HG02798 (cell line): ENCODE results near the gene CARMIL3.

ENCODE experiments used
- ATAC-seq: cut with Tn5 transposase; IDR thresholded peaks from one replicate; pipeline ENCODE4 v1.9.1; 2021; ENCODE audit warnings: mild to moderate bottlenecking; ENCODE audit not compliant: unreplicated experiment, poor library complexity

The CARMIL3 gene

DNA sequence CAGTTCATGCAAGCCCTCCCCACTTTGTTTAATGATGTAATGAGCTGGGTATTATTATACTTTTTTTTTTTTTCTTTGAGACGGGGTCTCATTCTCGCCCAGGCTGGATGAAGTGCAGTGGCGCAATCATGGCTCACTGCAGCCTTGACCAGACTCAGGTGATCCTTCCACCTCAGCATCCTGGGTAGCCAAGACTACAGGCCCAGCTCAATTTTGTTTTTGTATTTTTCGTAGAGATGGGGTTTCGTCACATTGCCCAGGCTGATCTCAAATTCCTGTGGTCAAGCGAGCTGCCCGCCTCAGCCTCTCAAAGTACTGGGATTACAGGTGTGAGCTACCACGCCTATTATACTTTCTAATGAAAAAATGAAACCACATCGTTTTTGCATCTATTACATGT is 58.3 kb downstream of the CARMIL3 start:
- no peak for ATAC-seq

DNA sequence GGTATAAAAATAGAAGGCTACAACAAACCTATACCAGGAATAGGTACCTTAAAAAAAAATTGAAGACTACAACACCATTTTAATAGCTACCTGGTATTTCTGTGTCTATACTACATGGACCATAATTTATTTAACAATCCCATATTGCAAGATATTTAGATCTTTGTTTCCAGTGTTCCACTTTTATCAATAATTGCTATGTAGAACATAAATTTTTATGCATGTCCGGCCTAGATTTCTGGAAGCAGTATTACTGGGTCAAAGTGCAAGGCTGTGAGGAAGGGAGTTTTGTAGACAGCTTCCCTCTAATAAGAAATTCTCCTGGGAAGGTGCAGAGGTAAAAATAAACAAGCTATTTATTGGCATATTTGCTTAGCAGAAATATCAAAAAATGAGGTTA is 58.7 kb downstream of the CARMIL3 start:
- no peak for ATAC-seq

DNA sequence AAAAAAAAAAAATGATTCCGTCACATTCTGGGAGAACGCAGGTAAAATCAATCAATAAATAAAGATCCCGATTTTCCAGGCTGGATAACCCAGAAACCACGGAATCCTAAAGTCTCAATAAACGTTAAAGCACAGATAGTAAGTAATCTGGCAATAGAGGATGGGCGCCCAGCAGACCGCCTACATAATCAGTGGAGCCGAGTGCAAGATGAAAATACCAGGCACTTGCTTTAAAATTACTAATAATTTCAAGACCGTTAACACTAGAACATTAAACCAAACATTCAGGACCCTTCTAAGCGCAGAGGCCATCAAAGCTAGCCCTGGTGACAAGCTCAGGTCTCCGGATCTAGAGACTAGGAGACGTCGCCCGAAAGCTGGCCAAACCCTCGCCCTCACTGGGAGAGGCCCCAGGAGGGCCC is 61.6 kb downstream of the CARMIL3 start:
- no peak for ATAC-seq

DNA sequence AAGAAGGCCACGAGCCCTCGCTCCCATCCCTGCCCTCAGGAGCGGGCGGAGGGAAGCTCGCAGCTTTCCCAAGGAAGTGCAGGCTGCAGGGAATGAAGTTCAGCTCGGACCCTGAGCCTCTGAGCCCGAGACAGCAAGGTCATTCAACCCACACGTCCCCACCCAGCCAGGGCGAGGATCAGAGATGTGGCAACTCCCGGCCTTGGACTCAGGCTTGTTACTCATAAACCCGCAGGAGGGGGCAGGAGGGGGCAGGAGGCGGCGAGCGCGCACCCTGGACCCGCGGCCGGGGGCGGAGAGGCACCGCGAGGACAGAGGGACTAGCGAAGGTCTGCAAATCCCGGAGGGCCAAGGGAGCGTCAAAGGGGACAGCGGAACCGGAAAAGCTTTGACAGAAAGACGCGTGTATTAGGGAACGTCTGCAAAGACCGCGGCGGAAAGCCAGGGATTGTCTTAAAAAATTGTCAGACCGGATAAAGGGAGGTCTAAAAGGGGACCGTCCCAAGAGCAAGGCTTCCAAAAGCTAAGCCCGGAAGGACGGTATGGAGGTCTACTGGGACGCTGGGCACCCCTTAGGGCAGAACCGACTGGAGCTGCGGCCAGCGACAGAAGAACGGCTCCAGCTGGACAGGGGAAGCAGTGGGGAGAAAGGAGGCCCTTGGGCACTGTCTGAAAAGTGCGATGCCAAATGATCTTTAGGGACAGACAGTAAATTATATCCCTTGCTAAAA is 62.2 kb downstream of the CARMIL3 start:
- peak; percentile 27 for ATAC-seq

DNA sequence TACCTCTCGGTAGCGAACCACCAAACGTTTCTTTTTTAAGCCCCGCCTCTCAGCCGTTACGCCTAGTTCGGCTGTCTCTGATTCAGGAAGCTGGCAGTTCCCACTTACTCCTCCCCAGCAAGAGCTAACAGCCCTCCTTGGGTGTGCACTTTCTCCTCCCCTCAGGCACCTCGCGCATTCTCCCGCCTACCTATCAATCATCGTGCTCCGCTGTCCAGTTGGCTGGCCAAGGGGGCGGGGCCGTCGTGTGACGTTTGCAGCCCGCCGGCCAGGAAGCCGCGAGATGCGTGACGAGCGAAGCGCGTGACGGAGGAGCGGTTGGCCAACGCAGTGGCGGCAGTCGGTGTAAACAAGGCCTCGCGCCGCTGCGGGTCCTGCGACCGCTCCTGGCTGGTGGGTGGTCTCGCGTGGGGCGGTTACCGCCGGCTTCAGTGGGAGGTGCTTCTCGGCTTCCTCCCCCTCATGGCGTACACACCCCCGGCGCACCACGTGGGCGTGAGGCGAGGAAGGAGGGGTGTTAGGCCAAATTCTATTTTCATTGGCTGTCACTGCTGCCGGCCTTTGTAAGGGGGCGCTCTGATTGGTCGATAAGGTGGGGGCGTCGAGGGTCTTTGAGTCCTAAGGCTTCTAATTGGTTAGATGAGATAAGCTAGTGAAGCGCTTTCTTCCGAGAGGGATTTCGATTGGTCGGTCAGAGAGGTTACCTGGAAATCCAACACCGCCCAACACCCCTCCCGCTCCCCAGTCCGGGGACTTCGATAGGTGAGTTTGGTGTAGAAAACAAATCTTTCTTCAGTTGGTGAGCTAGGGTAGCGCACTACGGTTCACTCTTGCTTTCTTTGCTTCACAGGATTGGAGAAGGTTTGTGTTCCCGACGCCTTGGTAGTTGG is 63.0 kb downstream of the CARMIL3 start, which contains the start of the genes DCAF11 and NRL:
DCAF11 (plus strand) TSS at position 246 of the 890 bp plus-strand sequence. CDS start 818 bp downstream, outside the sequence.
NRL (minus strand) TSS at position 418 of the 890 bp plus-strand sequence. CDS start 32,101 bp downstream, outside the sequence.
- ATAC-seq: peak; percentile 84

DNA sequence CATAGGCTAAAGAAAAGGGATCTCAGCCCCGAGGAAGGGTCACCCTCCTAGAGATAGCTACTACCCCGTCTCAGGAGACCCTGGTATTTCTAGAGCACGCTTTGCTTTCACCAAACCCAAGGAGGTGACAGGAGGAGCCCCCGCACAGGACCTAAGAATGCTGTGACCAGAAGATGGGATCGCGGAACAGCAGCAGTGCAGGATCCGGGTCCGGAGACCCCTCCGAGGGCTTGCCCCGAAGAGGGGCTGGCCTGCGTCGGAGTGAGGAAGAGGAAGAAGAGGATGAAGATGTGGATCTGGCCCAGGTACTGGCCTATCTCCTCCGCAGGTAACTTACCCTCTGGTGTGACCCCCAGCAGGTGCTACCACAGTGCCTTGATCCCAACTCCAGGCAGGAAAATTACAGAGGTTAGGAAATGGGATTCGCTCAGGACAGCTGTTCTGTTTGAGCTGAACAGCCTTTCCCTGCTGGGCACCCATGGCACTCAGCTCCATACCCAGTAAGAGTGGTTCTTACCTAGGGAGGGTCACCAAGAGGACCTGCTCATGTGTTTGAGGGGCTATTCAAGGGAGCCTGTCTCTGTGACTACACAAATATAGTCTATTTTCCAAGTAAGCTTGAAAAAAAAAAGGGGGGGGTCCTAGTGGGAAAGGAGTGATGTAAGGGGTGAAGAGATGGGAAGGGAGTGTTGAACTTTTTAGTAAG is 63.8 kb downstream of the CARMIL3 start:
- ATAC-seq: no peak

DNA sequence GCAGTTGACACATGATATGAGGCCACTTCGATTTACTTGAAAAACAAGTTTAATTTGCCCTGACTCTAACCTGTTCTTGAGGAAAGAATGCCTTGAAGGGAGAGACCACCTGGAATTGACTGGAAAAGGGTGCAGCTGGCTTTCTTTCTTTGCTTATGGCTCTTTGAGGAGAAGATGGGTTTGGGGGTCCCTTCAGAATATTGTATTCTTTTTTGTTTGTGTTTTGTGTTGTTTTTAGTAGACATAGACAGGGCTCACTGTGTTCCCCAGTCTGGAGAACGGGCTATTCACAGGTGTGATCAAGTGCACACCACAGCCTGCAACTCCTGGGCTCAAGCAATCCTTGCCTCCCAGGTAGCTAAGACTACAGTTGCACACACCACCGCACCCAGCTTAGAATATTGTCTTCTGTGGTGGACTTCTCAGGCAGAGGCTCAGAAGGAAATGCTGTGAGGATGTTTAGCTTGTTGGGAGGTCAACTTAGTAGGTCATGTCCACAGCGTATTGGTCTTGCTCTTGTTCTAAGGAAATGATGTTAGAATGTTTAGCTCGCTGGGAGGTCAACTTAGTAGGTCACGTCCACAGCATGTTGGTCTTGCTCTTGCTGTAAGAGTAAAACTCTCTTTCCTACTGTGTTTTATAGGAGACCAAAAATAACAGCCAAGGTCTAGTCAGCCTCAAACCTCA is 64.5 kb downstream of the CARMIL3 start:
- no peak for ATAC-seq

DNA sequence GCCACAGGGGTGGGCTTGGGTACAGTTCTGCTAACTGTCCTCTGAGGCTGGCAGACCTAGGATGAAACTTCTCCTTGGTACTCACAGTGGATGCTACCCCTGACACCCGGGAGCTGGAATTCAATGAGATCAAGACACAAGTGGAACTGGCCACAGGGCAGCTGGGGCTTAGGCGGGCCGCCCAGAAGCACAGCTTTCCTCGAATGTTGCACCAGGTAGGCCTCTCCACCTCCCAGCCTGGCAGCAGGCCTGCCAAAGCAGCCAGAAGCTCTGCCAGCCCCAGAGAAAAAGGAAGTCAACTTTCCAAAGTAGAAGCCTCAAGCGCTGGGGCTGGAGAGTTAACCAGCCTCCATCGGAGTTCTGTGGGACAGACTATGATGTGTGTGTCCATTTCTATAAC is 65.4 kb downstream of the CARMIL3 start:
- ATAC-seq: no peak
